Suprapubic skin (tissue), 4 donors: ENCODE results near the gene SOHLH2. TPM values are rescaled to one million over a fixed set of nuclear protein-coding genes. Genes with fewer than 3 reads are reported as not detected.

Source experiments
- DNase-seq, 2 donors: peaks; one replicate each; pipeline ENCODE4 v3.0.0-alpha.2; 2019; ENCODE audit warnings: low spot score in 2 of 2
- H3K27ac ChIP-seq: fragments of 200-600 bp; sonication (generic); one replicate; pipeline ENCODE4 v1.5.1; 2019
- H3K27me3 ChIP-seq: fragments of 200-600 bp; sonication (generic); one replicate; pipeline ENCODE4 v1.5.1; 2019
- H3K36me3 ChIP-seq: fragments of 200-600 bp; sonication (generic); one replicate; pipeline ENCODE4 v1.5.1; 2019
- H3K4me1 ChIP-seq: fragments of 200-600 bp; sonication (generic); one replicate; pipeline ENCODE4 v1.5.1; 2019
- H3K4me3 ChIP-seq: fragments of 200-600 bp; sonication (generic); one replicate; pipeline ENCODE4 v1.5.1; 2019; ENCODE audit warnings: mild to moderate bottlenecking
- H3K9me3 ChIP-seq: fragments of 200-600 bp; sonication (generic); one replicate; pipeline ENCODE4 v1.5.1; 2019
- CTCF ChIP-seq, 2 donors: fragments of 200-600 bp in 1 of 2; fragments of 450-650 bp in 1 of 2; sonication (generic) in 1 of 2; IDR thresholded peaks; one replicate each; pipeline ENCODE4 v1.5.1; 2016 to 2019; ENCODE audit warnings: antibody characterized with exemption in 2 of 2, mild to moderate bottlenecking in 1 of 2, moderate library complexity in 1 of 2
- EP300 ChIP-seq: sonication (generic); formaldehyde crosslinking; IDR thresholded peaks from one replicate; pipeline ENCODE4 v1.6.1; 2017; ENCODE audit warnings: antibody characterized with exemption
- POLR2A ChIP-seq, 2 donors: fragments of 450-650 bp; IDR thresholded peaks; one replicate each; pipeline ENCODE4 v1.6.1; 2017; ENCODE audit warnings: antibody characterized with exemption in 2 of 2, mild to moderate bottlenecking in 2 of 2, moderate library complexity in 2 of 2
- POLR2AphosphoS5 ChIP-seq, 3 donors: sonication (generic); formaldehyde crosslinking; IDR thresholded peaks; one replicate each; pipeline ENCODE4 v1.6.1; 2017; ENCODE audit warnings: antibody characterized with exemption in 3 of 3
- whole genome bisulfite sequencing: methylation state at CpG from one replicate; pipeline ENCODE4 v1.1.5; 2018; 5-methylcytosine and 5-hydroxymethylcytosine counted together
- total RNA-seq, 4 donors: library from RNA; depleted of rRNA; stranded (reverse); fragments of >200 nt; gene quantifications; one replicate each; pipeline ENCODE4 v1.1.0, GENCODE V29; 2016

SOHLH2 gene
- total RNA-seq, 4 donors from 2014 or later = 0.21 TPM; not detected in 3

GRCh38 chr13:36212789-36213188, 1.6 kb downstream of the SOHLH2 start:
- no peaks in the 10 kb centered on the region for H3K27me3 ChIP-seq
- TF ChIP-seq POLR2AphosphoS5 (IDR thresholded peaks at IDR 0.05) (no peak), EP300 (no peak), CTCF (IDR thresholded peaks at IDR 0.05) (no peak), POLR2A (IDR thresholded peaks at IDR 0.05) (no peak)
- H3K4me3 ChIP-seq = no peak overlapping the region
- 77% methylated on average over 3 of the region's 3 CpGs for WGBS
- no peaks in the 10 kb centered on the region for H3K4me1 ChIP-seq
- no peaks in the 10 kb centered on the region for H3K9me3 ChIP-seq
- no peaks in the 10 kb centered on the region for H3K36me3 ChIP-seq
- H3K27ac ChIP-seq = no peak overlapping the region
- no peak for DNase-seq

GRCh38 chr13:36211567-36211966, 2.8 kb downstream of the SOHLH2 start:
- Histone ChIP-seq H3K36me3 (no peaks in the 10 kb centered on the region), H3K4me3 (no peak overlapping the region), H3K4me1 (no peaks in the 10 kb centered on the region), H3K9me3 (no peaks in the 10 kb centered on the region), H3K27me3 (no peaks in the 10 kb centered on the region), H3K27ac (no peak overlapping the region)
- no peak for DNase-seq
- 71% methylated on average over 4 of the region's 4 CpGs for WGBS
- TF ChIP-seq CTCF (IDR thresholded peaks at IDR 0.05) = no peak
- no peak for TF ChIP-seq EP300
- TF ChIP-seq POLR2AphosphoS5 (IDR thresholded peaks at IDR 0.05) = no peak
- no peak for TF ChIP-seq POLR2A (IDR thresholded peaks at IDR 0.05)

GRCh38 chr13:36210738-36211137, 3.6 kb downstream of the SOHLH2 start:
- WGBS = 90% methylated on average over 4 of the region's 4 CpGs
- DNase-seq = no peak

GRCh38 chr13:36207672-36208071, 6.7 kb downstream of the SOHLH2 start:
- 87% methylated on average over 5 of the region's 5 CpGs for WGBS
- no peak overlapping the region for H3K4me3 ChIP-seq
- no peak for TF ChIP-seq POLR2A (IDR thresholded peaks at IDR 0.05)
- TF ChIP-seq POLR2AphosphoS5 (IDR thresholded peaks at IDR 0.05) = no peak
- no peak for TF ChIP-seq EP300
- TF ChIP-seq CTCF (IDR thresholded peaks at IDR 0.05) = no peak
- no peaks in the 10 kb centered on the region for H3K4me1 ChIP-seq
- H3K9me3 ChIP-seq = no peaks in the 10 kb centered on the region
- no peaks in the 10 kb centered on the region for H3K36me3 ChIP-seq
- DNase-seq = no peak
- no peaks in the 10 kb centered on the region for H3K27me3 ChIP-seq
- H3K27ac ChIP-seq = no peak overlapping the region

More at GRCh38 chr13:36210738-36211137, 3.6 kb downstream of the SOHLH2 start:
- H3K9me3 ChIP-seq = no peaks in the 10 kb centered on the region
- TF ChIP-seq CTCF (IDR thresholded peaks at IDR 0.05) (no peak), POLR2A (IDR thresholded peaks at IDR 0.05) (no peak), POLR2AphosphoS5 (IDR thresholded peaks at IDR 0.05) (no peak), EP300 (no peak)
- H3K27ac ChIP-seq = no peak overlapping the region
- no peaks in the 10 kb centered on the region for H3K36me3 ChIP-seq
- H3K4me1 ChIP-seq = no peaks in the 10 kb centered on the region
- H3K27me3 ChIP-seq = no peaks in the 10 kb centered on the region
- no peak overlapping the region for H3K4me3 ChIP-seq

GRCh38 chr13:36193151-36193855, 21.1 kb downstream of the SOHLH2 start:
- TF ChIP-seq POLR2A (IDR thresholded peaks at IDR 0.05) (no peak), POLR2AphosphoS5 (IDR thresholded peaks at IDR 0.05) (no peak)
- H3K27me3 ChIP-seq = no peaks in the 10 kb centered on the region
- no peak for DNase-seq
- no peak overlapping the region for H3K4me3 ChIP-seq
- peak overlapping the region; percentile 42 for H3K27ac ChIP-seq
- 36% methylated on average over 1 of the region's 1 CpG for WGBS
- H3K4me1 ChIP-seq = no peaks in the 10 kb centered on the region
- no peaks in the 10 kb centered on the region for H3K36me3 ChIP-seq
- H3K9me3 ChIP-seq = no peaks in the 10 kb centered on the region
